Measurements from ENCODE around the gene SLCO1B1.
"Not testable (repeated sequence)": the region's sequence is repeated elsewhere in the genome, so short reads cannot be mapped to it uniquely, and the experiment has no call there.

Gene SLCO1B1

DNA sequence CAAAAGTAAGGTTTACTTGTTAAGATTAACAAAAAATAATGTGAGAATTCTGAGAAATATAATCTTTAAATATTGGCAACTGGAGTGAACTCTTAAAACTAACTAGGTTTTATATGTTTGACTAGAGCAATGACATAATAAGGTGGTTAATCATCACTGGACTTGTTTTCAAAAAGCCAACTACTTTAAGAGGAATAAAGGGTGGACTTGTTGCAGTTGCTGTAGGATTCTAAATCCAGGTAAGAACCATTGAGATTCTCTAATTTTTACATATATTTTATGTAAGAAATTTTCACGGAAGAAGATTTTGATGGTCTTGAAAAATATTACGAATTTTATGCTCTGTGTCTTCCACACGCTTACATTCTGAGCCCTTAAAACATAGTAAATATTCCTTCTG is at the start of gene SLCO1B1:
TSS of gene SLCO1B1 (plus strand) at position 197 of the 400 bp plus-strand sequence. CDS start 10,381 bp downstream, outside the sequence.
- no peaks in the 10 kb centered on the region for H3K4me1 Mint-ChIP-seq
- H3K9me3 Mint-ChIP-seq = peaks cover 0 to 10% of the 10 kb centered on the region in 2 donors
- DNase-seq (no peak), ATAC-seq (no peak)
- H3K27me3 Mint-ChIP-seq = no peaks in the 10 kb centered on the region
- no peak within 1 kb of the TSS for H3K27ac Mint-ChIP-seq
- H3K4me3 Mint-ChIP-seq = no peak within 1 kb of the TSS

DNA sequence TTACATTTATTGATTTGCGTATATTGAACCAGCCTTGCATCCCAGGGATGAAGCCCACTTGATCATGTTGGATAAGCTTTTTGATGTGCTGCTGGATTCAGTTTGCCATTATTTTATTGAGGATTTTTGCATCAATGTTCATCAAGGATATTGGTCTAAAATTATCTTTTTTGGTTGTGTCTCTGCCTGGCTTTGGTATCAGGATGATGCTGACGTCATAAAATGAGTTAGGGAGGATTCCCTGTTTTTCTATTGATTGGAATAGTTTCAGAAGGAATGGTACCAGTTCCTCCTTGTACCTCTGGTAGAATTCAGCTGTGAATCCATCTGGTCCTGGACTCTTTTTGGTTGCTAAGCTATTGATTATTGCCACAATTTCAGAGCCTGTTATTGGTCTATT is 46.2 kb upstream of the SLCO1B1 start:
- H3K9me3 Mint-ChIP-seq = peaks cover 9 to 19% of the 10 kb centered on the region in 2 donors
- not testable (repeated sequence) for H3K4me1 Mint-ChIP-seq, H3K4me3 Mint-ChIP-seq, ATAC-seq, DNase-seq, H3K27me3 Mint-ChIP-seq, H3K27ac Mint-ChIP-seq

DNA sequence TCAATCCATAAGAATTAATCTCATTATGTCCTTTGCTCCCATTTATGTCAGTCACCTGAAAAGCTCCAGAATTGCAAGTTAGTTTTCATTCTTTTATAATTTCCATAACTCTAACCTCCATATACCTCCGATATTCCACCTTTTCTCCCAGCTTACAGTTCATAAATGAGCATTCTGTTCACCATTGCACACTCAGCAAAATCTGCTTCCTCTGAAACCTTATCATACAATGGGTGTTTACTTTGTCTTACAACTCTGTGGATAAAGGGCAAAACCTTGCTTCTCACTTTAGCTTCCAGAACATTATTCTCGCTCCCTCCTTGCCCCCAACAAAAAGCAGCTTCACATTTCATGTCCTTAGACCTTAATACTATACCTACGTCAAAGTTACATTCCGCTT is 19.3 kb upstream of the SLCO1B1 start:
- no peak overlapping the region for H3K27ac Mint-ChIP-seq
- no peaks in the 10 kb centered on the region for H3K4me1 Mint-ChIP-seq
- H3K9me3 Mint-ChIP-seq = peaks cover 0 to 10% of the 10 kb centered on the region in 2 donors
- DNase-seq (no peak), ATAC-seq (no peak)
- no peak overlapping the region for H3K4me3 Mint-ChIP-seq
- H3K27me3 Mint-ChIP-seq = no peaks in the 10 kb centered on the region

- DNase-seq (no peak), ATAC-seq (no peak)
- Mint-ChIP-seq H3K4me1 (no peaks in the 10 kb centered on the region), H3K4me3 (no peak overlapping the region), H3K9me3 (peaks cover 0 to 10% of the 10 kb centered on the region in 2 donors), H3K27me3 (no peaks in the 10 kb centered on the region), H3K27ac (no peak overlapping the region)
These were observed 17.7 kb upstream of the SLCO1B1 start for GRCh38 chr12:21113266-21113665.

GRCh38 chr12:21117995-21118394 is 13.0 kb upstream of the SLCO1B1 start:
- H3K27ac Mint-ChIP-seq = no peak overlapping the region
- no peak for ATAC-seq
- no peak overlapping the region for H3K4me3 Mint-ChIP-seq
- no peaks in the 10 kb centered on the region for H3K4me1 Mint-ChIP-seq
- no peaks in the 10 kb centered on the region for H3K27me3 Mint-ChIP-seq
- DNase-seq = no peak
- no peaks in the 10 kb centered on the region for H3K9me3 Mint-ChIP-seq

DNA sequence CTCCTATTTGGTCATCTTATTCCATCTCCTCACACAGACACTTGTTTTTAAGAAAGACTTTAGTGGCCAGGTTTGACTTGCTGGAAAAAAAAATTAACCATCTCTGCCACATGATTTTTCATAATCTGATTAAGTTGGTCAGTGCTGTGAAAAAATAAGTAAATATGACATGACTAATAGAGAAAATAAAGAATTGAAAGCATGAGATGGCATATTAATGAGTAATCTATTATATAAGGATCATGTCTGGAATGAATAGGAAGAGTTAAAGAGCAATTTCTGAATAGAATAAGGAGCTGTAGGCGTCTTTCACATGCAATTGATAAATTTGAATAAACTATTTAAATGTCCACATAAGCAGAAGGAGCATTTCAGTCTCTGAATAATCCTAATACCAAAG is 12.2 kb upstream of the SLCO1B1 start:
- H3K4me1 Mint-ChIP-seq = no peaks in the 10 kb centered on the region
- no peaks in the 10 kb centered on the region for H3K27me3 Mint-ChIP-seq
- DNase-seq = no peak
- ATAC-seq = no peak
- no peaks in the 10 kb centered on the region for H3K9me3 Mint-ChIP-seq
- H3K4me3 Mint-ChIP-seq = no peak overlapping the region
- no peak overlapping the region for H3K27ac Mint-ChIP-seq

DNA sequence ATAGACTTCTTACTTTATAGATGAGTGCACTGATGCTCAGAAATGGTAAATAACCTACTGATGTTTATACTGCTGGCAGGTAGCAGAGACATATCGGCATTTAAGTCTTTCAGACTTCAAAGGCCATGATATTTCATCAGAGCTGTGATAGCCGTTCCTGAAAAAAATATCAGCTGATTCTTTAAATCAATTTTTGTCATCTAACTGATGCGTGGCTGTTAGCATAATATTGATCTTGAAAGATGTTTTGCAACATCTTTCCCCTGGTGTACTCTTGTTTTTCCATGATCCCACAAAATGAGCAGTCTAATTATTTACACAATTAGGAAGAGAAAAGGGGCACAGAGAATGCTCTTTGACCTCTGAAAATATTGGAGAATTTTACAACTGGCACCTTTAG is 1.6 kb upstream of the SLCO1B1 start:
- no peaks in the 10 kb centered on the region for H3K27me3 Mint-ChIP-seq
- no peak for DNase-seq

GRCh38 chr12:21129906-21130305 is 1.1 kb upstream of the SLCO1B1 start:
- Mint-ChIP-seq H3K4me1 (no peaks in the 10 kb centered on the region), H3K9me3 (peaks cover 0 to 6% of the 10 kb centered on the region in 2 donors), H3K27me3 (no peaks in the 10 kb centered on the region), H3K4me3 (no peak overlapping the region), H3K27ac (no peak overlapping the region)
- no peak for ATAC-seq
- DNase-seq = no peak

More for the DNA sequence above, 1.6 kb upstream of the SLCO1B1 start:
- no peak overlapping the region for H3K4me3 Mint-ChIP-seq
- H3K9me3 Mint-ChIP-seq = no peaks in the 10 kb centered on the region
- no peak overlapping the region for H3K27ac Mint-ChIP-seq
- ATAC-seq = no peak
- no peaks in the 10 kb centered on the region for H3K4me1 Mint-ChIP-seq

GRCh38 chr12:21137318-21137999 is 6.5 kb downstream of the SLCO1B1 start:
- H3K27ac Mint-ChIP-seq, DNase-seq, H3K27me3 Mint-ChIP-seq, H3K4me1 Mint-ChIP-seq, H3K4me3 Mint-ChIP-seq, ATAC-seq: not testable (repeated sequence)
- H3K9me3 Mint-ChIP-seq = peaks cover 0 to 16% of the 10 kb centered on the region in 2 donors

DNA sequence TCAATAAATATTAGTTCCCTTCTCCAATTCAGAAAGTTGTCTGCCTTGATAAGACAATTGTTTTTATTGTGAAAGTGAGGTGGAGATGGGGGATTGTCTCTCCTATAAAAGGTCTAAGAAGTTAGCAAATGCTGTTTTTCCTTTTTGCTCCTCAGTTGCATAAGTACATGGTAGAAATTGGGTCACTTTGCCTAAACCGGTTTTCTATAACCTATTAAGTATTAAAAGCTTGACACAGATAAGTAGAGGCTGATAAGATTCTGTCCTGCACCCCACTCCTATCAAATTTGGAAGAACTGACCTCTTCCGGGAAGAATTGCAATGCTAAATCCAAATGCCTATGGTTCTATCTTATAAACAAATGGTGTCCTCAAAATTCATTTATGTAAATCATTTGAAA is 7.0 kb downstream of the SLCO1B1 start:
- Mint-ChIP-seq H3K4me3 (no peak overlapping the region), H3K9me3 (peaks cover 0 to 16% of the 10 kb centered on the region in 2 donors), H3K27me3 (no peaks in the 10 kb centered on the region), H3K27ac (no peak overlapping the region), H3K4me1 (no peaks in the 10 kb centered on the region)
- ATAC-seq (no peak), DNase-seq (no peak)

DNA sequence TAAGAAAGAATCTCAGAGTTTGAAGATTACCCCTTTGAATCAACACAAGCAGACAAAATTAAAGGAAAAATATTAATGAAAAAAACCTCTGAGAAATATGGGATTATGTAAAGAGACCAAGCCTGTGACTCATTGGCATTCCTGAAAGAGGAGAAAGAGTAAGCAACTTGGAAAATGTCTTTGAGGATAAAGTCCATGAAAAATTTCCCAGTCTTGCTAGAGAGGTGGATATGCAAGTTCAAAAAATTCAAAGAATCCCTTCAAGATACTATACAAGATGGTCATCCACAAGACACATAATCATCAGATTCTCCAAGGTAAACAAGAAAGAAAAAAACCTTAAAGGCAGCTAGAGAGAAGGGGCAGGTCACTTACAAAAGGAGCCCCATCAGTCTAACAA is 13.3 kb downstream of the SLCO1B1 start:
- no peak overlapping the region for H3K4me3 Mint-ChIP-seq
- ATAC-seq = no peak
- no peak overlapping the region for H3K27ac Mint-ChIP-seq

GRCh38 chr12:21149861-21150260 is 18.9 kb downstream of the SLCO1B1 start:
- H3K4me1 Mint-ChIP-seq, H3K4me3 Mint-ChIP-seq, H3K27me3 Mint-ChIP-seq, ATAC-seq, H3K27ac Mint-ChIP-seq, DNase-seq: not testable (repeated sequence)
- peaks cover 0 to 14% of the 10 kb centered on the region in 2 donors for H3K9me3 Mint-ChIP-seq

More for the DNA sequence above, 13.3 kb downstream of the SLCO1B1 start:
- H3K9me3 Mint-ChIP-seq = peaks cover 0 to 14% of the 10 kb centered on the region in 2 donors
- H3K27me3 Mint-ChIP-seq = no peaks in the 10 kb centered on the region
- H3K4me1 Mint-ChIP-seq = no peaks in the 10 kb centered on the region
- no peak for DNase-seq

GRCh38 chr12:21151184-21151583 is 20.2 kb downstream of the SLCO1B1 start:
- H3K4me3 Mint-ChIP-seq = no peak overlapping the region
- no peaks in the 10 kb centered on the region for H3K27me3 Mint-ChIP-seq
- DNase-seq (no peak), ATAC-seq (no peak)
- H3K9me3 Mint-ChIP-seq = peaks cover 0 to 14% of the 10 kb centered on the region in 2 donors
- no peaks in the 10 kb centered on the region for H3K4me1 Mint-ChIP-seq
- H3K27ac Mint-ChIP-seq = no peak overlapping the region

DNA sequence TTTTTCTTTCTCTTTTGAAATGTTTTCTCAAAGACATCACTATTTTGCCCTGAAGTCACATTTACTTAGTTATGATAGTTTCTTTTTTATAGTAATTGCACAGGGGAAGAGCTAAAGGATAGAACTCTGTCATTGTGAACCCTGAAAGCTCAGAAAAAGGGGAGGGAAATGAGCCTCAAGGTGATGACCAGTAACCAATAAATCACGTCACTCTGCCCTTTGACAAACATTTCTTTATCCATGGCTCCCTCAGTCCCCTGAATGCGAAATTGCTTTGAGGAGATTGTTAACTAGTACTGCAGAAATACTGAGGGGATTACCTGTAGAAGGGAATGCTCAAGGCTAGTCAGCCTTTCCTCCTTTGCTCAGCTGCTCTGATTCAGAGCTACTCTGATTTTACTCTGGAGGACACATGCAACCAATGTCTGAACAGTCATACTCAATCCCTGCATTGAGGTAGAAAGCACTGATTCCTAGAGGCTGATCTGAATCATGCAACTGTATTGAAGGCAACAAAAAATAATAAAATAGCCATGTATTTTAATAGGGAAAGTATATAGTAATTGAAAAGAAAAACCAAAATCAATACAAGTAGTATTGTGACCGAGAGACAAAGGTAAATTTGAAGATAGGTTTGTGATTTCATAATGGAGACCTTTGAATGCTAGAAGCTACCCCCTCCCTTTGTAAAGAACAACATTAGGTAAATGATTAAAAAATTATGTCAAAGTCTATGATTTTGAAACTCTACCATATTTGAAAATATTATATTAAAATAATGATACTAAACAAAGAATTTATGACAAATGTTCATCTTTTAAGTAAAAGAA is 24.7 kb downstream of the SLCO1B1 start:
- DNase-seq (no peak), ATAC-seq (no peak)
- H3K4me3 Mint-ChIP-seq = no peak overlapping the region
- H3K27me3 Mint-ChIP-seq = no peaks in the 10 kb centered on the region
- no peak overlapping the region for H3K27ac Mint-ChIP-seq
- no peaks in the 10 kb centered on the region for H3K4me1 Mint-ChIP-seq
- no peaks in the 10 kb centered on the region for H3K9me3 Mint-ChIP-seq

- H3K27me3 Mint-ChIP-seq = no peaks in the 10 kb centered on the region
- no peaks in the 10 kb centered on the region for H3K4me1 Mint-ChIP-seq
- no peak overlapping the region for H3K4me3 Mint-ChIP-seq
- no peak overlapping the region for H3K27ac Mint-ChIP-seq
- ATAC-seq (no peak), DNase-seq (no peak)
- H3K9me3 Mint-ChIP-seq = peaks cover 0 to 9% of the 10 kb centered on the region in 2 donors
These were observed 34.1 kb downstream of the SLCO1B1 start for GRCh38 chr12:21165048-21165447.

GRCh38 chr12:21169878-21170472 is 39.0 kb downstream of the SLCO1B1 start:
- Mint-ChIP-seq H3K4me3 (no peak overlapping the region), H3K9me3 (peaks cover 0 to 9% of the 10 kb centered on the region in 2 donors), H3K4me1 (no peaks in the 10 kb centered on the region), H3K27me3 (no peaks in the 10 kb centered on the region), H3K27ac (no peak overlapping the region)
- DNase-seq (peak; percentile 22 to 29), ATAC-seq (no peak)
